ENCODE results near the gene FER.

FER gene

GRCh38 chr5:109180668-109181067, 433.0 kb downstream of the FER start:
- Histone ChIP-seq H3K27me3 (ENCODE audit: control insufficient read depth, insufficient read depth, low read length, poor library complexity, severe bottlenecking) (no peaks in the 10 kb centered on the region), H3K36me3 (ENCODE audit: control insufficient read depth, insufficient read depth, low read length) (no peaks in the 10 kb centered on the region), H3K4me1 (ENCODE audit: control insufficient read depth, insufficient read depth, low read length) (no peaks in the 10 kb centered on the region), H3K9me3 (ENCODE audit: control insufficient read depth, low read length) (no peaks in the 10 kb centered on the region), H3K27ac (ENCODE audit: insufficient read depth, low read depth, low read length, poor library complexity, severe bottlenecking) (no peak overlapping the region), H3K4me3 (ENCODE audit: insufficient read depth, low read depth, low read length) (no peak overlapping the region)
- 90 to 91% methylated on average over 3 of the region's 4 CpGs for WGBS, 2 experiments

DNA sequence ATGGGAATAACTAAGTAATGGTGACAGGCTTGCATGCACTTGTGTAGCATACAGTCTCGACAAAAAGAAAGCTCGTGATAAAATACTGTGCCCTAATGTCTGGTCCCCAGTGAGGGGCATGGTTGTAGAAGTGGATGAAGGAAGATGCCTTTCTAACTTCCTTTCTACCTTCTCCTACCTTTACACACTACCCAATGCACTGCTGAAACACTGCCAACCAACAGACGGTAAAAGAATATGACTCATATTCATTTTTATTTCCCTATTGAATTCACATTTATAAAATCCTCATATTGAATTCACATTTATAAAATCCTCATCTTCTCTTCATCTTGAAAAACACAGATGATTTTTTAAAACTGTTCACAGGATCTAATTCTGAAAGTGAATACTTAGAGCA, 439.1 kb downstream of the FER start:
- H3K4me1 ChIP-seq (ENCODE audit: control insufficient read depth, insufficient read depth, low read length) = no peaks in the 10 kb centered on the region
- no peaks in the 10 kb centered on the region for H3K27me3 ChIP-seq (ENCODE audit: control insufficient read depth, insufficient read depth, low read length, poor library complexity, severe bottlenecking)
- no peak overlapping the region for H3K27ac ChIP-seq (ENCODE audit: insufficient read depth, low read depth, low read length, poor library complexity, severe bottlenecking)
- 93 to 98% methylated on average over 3 of the region's 3 CpGs for whole genome bisulfite sequencing, 2 experiments
- no peaks in the 10 kb centered on the region for H3K36me3 ChIP-seq (ENCODE audit: control insufficient read depth, insufficient read depth, low read length)
- H3K4me3 ChIP-seq (ENCODE audit: insufficient read depth, low read depth, low read length) = no peak overlapping the region
- H3K9me3 ChIP-seq (ENCODE audit: control insufficient read depth, low read length) = no peaks in the 10 kb centered on the region

DNA sequence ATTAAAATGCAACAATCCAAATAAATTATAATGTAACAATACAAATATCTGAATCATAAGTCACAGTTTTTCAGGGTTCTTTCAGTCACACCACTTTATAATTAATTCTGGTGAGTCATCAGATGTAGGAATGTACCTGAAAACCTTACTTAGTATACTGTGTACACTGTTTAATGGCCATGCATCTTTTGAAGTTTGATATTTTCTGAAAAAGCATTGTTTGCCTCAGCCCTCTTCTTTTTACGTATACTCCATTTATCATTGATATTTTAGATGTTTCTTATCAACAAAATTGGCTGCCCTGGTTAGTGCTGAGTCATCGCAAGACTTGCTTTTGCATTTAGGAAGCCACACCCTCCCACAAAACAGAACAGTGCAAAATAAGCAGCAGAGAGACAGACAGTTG, 443.5 kb downstream of the FER start:
- Histone ChIP-seq H3K27me3 (ENCODE audit: control insufficient read depth, insufficient read depth, low read length, poor library complexity, severe bottlenecking) (no peaks in the 10 kb centered on the region), H3K4me1 (ENCODE audit: control insufficient read depth, insufficient read depth, low read length) (peaks cover 6% of the 10 kb centered on the region), H3K36me3 (ENCODE audit: control insufficient read depth, insufficient read depth, low read length) (no peaks in the 10 kb centered on the region), H3K27ac (ENCODE audit: insufficient read depth, low read depth, low read length, poor library complexity, severe bottlenecking) (no peak overlapping the region), H3K9me3 (ENCODE audit: control insufficient read depth, low read length) (no peaks in the 10 kb centered on the region), H3K4me3 (ENCODE audit: insufficient read depth, low read depth, low read length) (no peak overlapping the region)
- WGBS, 2 experiments = 93 to 94% methylated on average over 2 of the region's 2 CpGs

- no peaks in the 10 kb centered on the region for H3K27me3 ChIP-seq (ENCODE audit: control insufficient read depth, insufficient read depth, low read length, poor library complexity, severe bottlenecking)
- WGBS, 2 experiments = 100% methylated on average over 1 of the region's 1 CpG; no CpG with 5 or more reads in 1 of the 2 experiments
- H3K4me3 ChIP-seq (ENCODE audit: insufficient read depth, low read depth, low read length) = no peak overlapping the region
- H3K36me3 ChIP-seq (ENCODE audit: control insufficient read depth, insufficient read depth, low read length) = no peaks in the 10 kb centered on the region
- H3K9me3 ChIP-seq (ENCODE audit: control insufficient read depth, low read length) = no peaks in the 10 kb centered on the region
- peaks cover 6% of the 10 kb centered on the region for H3K4me1 ChIP-seq (ENCODE audit: control insufficient read depth, insufficient read depth, low read length)
- no peak overlapping the region for H3K27ac ChIP-seq (ENCODE audit: insufficient read depth, low read depth, low read length, poor library complexity, severe bottlenecking)
These were observed 444.3 kb downstream of the FER start for GRCh38 chr5:109192027-109192426.

GRCh38 chr5:109192555-109193281, 445.0 kb downstream of the FER start:
- Histone ChIP-seq H3K27me3 (ENCODE audit: control insufficient read depth, insufficient read depth, low read length, poor library complexity, severe bottlenecking) (no peaks in the 10 kb centered on the region), H3K4me3 (ENCODE audit: insufficient read depth, low read depth, low read length) (no peak overlapping the region), H3K9me3 (ENCODE audit: control insufficient read depth, low read length) (no peaks in the 10 kb centered on the region), H3K27ac (ENCODE audit: insufficient read depth, low read depth, low read length, poor library complexity, severe bottlenecking) (no peak overlapping the region), H3K36me3 (ENCODE audit: control insufficient read depth, insufficient read depth, low read length) (no peaks in the 10 kb centered on the region), H3K4me1 (ENCODE audit: control insufficient read depth, insufficient read depth, low read length) (peaks cover 6% of the 10 kb centered on the region)
- WGBS, 2 experiments = 57 to 59% methylated on average over 6 of the region's 6 CpGs

GRCh38 chr5:109195667-109196066, 448.0 kb downstream of the FER start:
- peaks cover 6% of the 10 kb centered on the region for H3K4me1 ChIP-seq (ENCODE audit: control insufficient read depth, insufficient read depth, low read length)
- no peak overlapping the region for H3K4me3 ChIP-seq (ENCODE audit: insufficient read depth, low read depth, low read length)
- no peaks in the 10 kb centered on the region for H3K27me3 ChIP-seq (ENCODE audit: control insufficient read depth, insufficient read depth, low read length, poor library complexity, severe bottlenecking)
- no peak overlapping the region for H3K27ac ChIP-seq (ENCODE audit: insufficient read depth, low read depth, low read length, poor library complexity, severe bottlenecking)
- H3K9me3 ChIP-seq (ENCODE audit: control insufficient read depth, low read length) = no peaks in the 10 kb centered on the region
- H3K36me3 ChIP-seq (ENCODE audit: control insufficient read depth, insufficient read depth, low read length) = no peaks in the 10 kb centered on the region
- WGBS, 2 experiments = 31 to 57% methylated on average over 1 of the region's 2 CpGs

GRCh38 chr5:109196087-109196822, 448.6 kb downstream of the FER start:
- H3K27ac ChIP-seq (ENCODE audit: insufficient read depth, low read depth, low read length, poor library complexity, severe bottlenecking) = no peak overlapping the region
- WGBS, 2 experiments = 90 to 97% methylated on average over 2 of the region's 2 CpGs

GRCh38 chr5:109196823-109197160, 449.1 kb downstream of the FER start:
- H3K36me3 ChIP-seq (ENCODE audit: control insufficient read depth, insufficient read depth, low read length) = no peaks in the 10 kb centered on the region
- no peak overlapping the region for H3K4me3 ChIP-seq (ENCODE audit: insufficient read depth, low read depth, low read length)
- H3K4me1 ChIP-seq (ENCODE audit: control insufficient read depth, insufficient read depth, low read length) = peaks cover 6% of the 10 kb centered on the region
- WGBS, 2 experiments = no CpG with 5 or more reads among the region's 2 CpGs
- H3K27ac ChIP-seq (ENCODE audit: insufficient read depth, low read depth, low read length, poor library complexity, severe bottlenecking) = no peak overlapping the region
- no peaks in the 10 kb centered on the region for H3K9me3 ChIP-seq (ENCODE audit: control insufficient read depth, low read length)
- H3K27me3 ChIP-seq (ENCODE audit: control insufficient read depth, insufficient read depth, low read length, poor library complexity, severe bottlenecking) = no peaks in the 10 kb centered on the region

More at GRCh38 chr5:109196087-109196822, 448.6 kb downstream of the FER start:
- Histone ChIP-seq H3K36me3 (ENCODE audit: control insufficient read depth, insufficient read depth, low read length) (no peaks in the 10 kb centered on the region), H3K4me1 (ENCODE audit: control insufficient read depth, insufficient read depth, low read length) (peaks cover 6% of the 10 kb centered on the region), H3K27me3 (ENCODE audit: control insufficient read depth, insufficient read depth, low read length, poor library complexity, severe bottlenecking) (no peaks in the 10 kb centered on the region), H3K9me3 (ENCODE audit: control insufficient read depth, low read length) (no peaks in the 10 kb centered on the region), H3K4me3 (ENCODE audit: insufficient read depth, low read depth, low read length) (no peak overlapping the region)

GRCh38 chr5:109199289-109199688, 451.6 kb downstream of the FER start:
- Histone ChIP-seq H3K27ac (ENCODE audit: insufficient read depth, low read depth, low read length, poor library complexity, severe bottlenecking) (no peak overlapping the region), H3K9me3 (ENCODE audit: control insufficient read depth, low read length) (no peaks in the 10 kb centered on the region), H3K4me1 (ENCODE audit: control insufficient read depth, insufficient read depth, low read length) (no peaks in the 10 kb centered on the region), H3K27me3 (ENCODE audit: control insufficient read depth, insufficient read depth, low read length, poor library complexity, severe bottlenecking) (no peaks in the 10 kb centered on the region), H3K36me3 (ENCODE audit: control insufficient read depth, insufficient read depth, low read length) (no peaks in the 10 kb centered on the region), H3K4me3 (ENCODE audit: insufficient read depth, low read depth, low read length) (no peak overlapping the region)
- WGBS, 2 experiments = 85 to 95% methylated on average over 2 of the region's 2 CpGs

- Histone ChIP-seq H3K36me3 (ENCODE audit: control insufficient read depth, insufficient read depth, low read length) (no peaks in the 10 kb centered on the region), H3K4me1 (ENCODE audit: control insufficient read depth, insufficient read depth, low read length) (no peaks in the 10 kb centered on the region), H3K9me3 (ENCODE audit: control insufficient read depth, low read length) (no peaks in the 10 kb centered on the region), H3K4me3 (ENCODE audit: insufficient read depth, low read depth, low read length) (no peak overlapping the region), H3K27me3 (ENCODE audit: control insufficient read depth, insufficient read depth, low read length, poor library complexity, severe bottlenecking) (no peaks in the 10 kb centered on the region), H3K27ac (ENCODE audit: insufficient read depth, low read depth, low read length, poor library complexity, severe bottlenecking) (no peak overlapping the region)
- WGBS, 2 experiments = 94 to 96% methylated on average over 4 of the region's 5 CpGs
These were observed 452.3 kb downstream of the FER start for GRCh38 chr5:109199799-109200620.
